ENCODE data around the gene TRIM17.

DNA sequence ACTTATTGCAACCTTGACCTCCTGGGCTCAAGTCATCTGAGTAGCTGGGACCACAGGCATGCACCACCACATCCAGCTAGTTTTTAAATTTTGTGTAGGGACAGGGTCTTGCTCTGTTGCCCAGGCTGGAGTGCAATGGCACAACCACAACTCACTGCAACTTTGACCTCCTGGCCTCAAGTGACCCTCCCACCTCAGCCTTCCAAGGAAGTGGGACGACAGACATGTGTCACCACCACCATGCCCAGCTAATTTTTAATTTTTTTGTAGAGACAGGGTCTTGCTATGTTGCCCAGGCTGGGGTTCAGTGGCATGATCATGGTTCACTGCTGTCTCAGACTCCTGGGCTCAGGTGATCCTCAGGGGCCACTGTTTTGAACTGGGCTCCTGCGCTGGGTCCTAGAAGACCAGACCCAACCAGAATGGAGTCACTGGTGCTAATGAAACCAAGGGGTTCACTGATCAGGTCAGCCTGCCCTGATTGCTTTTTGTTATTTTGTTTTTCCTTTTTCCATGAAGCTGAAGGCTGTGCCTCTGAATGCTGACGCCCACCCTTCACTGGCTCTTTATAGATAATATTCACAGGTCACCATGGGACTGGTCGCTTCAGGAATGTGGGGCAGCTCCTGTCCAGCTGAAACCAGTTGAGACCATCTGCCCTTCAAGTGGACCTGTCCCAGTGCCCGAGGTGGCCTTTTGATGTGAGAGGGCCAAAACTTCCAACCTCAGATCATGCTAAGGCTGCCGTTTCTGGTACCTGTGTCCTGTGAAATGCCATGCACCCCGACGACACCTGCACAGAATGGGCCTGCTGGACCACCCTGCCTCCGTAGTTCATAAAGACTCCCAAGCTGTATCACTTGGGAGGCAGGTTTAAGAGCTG is 4.9 kb downstream of the TRIM17 start:
- TF ChIP-seq, protein P1, sequence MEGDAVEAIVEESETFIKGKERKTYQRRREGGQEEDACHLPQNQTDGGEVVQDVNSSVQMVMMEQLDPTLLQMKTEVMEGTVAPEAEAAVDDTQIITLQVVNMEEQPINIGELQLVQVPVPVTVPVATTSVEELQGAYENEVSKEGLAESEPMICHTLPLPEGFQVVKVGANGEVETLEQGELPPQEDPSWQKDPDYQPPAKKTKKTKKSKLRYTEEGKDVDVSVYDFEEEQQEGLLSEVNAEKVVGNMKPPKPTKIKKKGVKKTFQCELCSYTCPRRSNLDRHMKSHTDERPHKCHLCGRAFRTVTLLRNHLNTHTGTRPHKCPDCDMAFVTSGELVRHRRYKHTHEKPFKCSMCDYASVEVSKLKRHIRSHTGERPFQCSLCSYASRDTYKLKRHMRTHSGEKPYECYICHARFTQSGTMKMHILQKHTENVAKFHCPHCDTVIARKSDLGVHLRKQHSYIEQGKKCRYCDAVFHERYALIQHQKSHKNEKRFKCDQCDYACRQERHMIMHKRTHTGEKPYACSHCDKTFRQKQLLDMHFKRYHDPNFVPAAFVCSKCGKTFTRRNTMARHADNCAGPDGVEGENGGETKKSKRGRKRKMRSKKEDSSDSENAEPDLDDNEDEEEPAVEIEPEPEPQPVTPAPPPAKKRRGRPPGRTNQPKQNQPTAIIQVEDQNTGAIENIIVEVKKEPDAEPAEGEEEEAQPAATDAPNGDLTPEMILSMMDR (IDR thresholded peaks at IDR 0.05), result no peak
- TF ChIP-seq POLR2A (IDR thresholded peaks at IDR 0.05), result no peak
- TF ChIP-seq EP300 (IDR thresholded peaks at IDR 0.05), result no peak
- no peak for TF ChIP-seq POLR2AphosphoS5 (IDR thresholded peaks at IDR 0.05)
